K562 (cell line): ENCODE data around the gene AGPAT4. TPM values are rescaled to one million over a fixed set of nuclear protein-coding genes. Genes with fewer than 3 reads are reported as not detected.

Source experiments
- CBX8 ChIP-seq: fragments of 200-600 bp; sonication (generic); IDR thresholded peaks from 2 replicates; pipeline ENCODE4 v1.6.1; 2012; ENCODE audit warnings: borderline replicate concordance, mixed run types, low read depth, mild to moderate bottlenecking, moderate library complexity, mixed read lengths, low read length, control low read depth, inconsistent platforms; ENCODE audit not compliant: poor library complexity, severe bottlenecking; ENCODE audit errors: extremely low read depth
- FIP1L1 ChIP-seq: fragments of 200-400 bp; formaldehyde crosslinking; IDR thresholded peaks from 2 replicates; pipeline ENCODE4 v1.6.1; 2018; ENCODE audit warnings: mild to moderate bottlenecking, low read depth, low read length; ENCODE audit not compliant: poor library complexity, severe bottlenecking
- FOXA1 ChIP-seq: fragments of 450-650 bp; IDR thresholded peaks from 2 replicates; pipeline ENCODE4 v1.6.1; 2016; ENCODE audit warnings: mild to moderate bottlenecking, borderline replicate concordance
- HNRNPL ChIP-seq: fragments of 200-400 bp; formaldehyde crosslinking; IDR thresholded peaks from 2 replicates; pipeline ENCODE4 v1.6.1; 2017; ENCODE audit warnings: low read depth, mild to moderate bottlenecking, low read length
- RBFOX2 ChIP-seq: fragments of 200-400 bp; formaldehyde crosslinking; IDR thresholded peaks from 2 replicates; pipeline ENCODE4 v1.6.1; 2017; ENCODE audit warnings: low read depth, mild to moderate bottlenecking, low read length, moderate library complexity
- SIN3A ChIP-seq, 2 experiments: fragments of 150-350 bp in 1 of 2; IDR thresholded peaks; 2 replicates each; pipeline ENCODE4 v1.6.1; 2011 to 2016; ENCODE audit warnings: borderline replicate concordance in 2 of 2, low read depth in 2 of 2, low read length in 2 of 2, mild to moderate bottlenecking in 2 of 2, moderate library complexity in 2 of 2; ENCODE audit not compliant: control insufficient read depth in 1 of 2
- polyA plus RNA-seq, 8 experiments: library from polyadenylated mRNA; depleted of rRNA in 4 of 8; stranded (reverse) in 5 of 8; unstranded in 3 of 8; fragments of >200 nt; fragmentation: Nextera tagmentation in 2 of 8; fragmentation: Illumina TruSeq in 1 of 8; extraction: Ambion mirVana in 2 of 8; extraction: Trizol in 1 of 8; gene quantifications; 2 replicates each; pipeline versions ENCODE4 v1.2.1 to v1.2.3, GENCODE V29; 2011 to 2014; ENCODE audit warnings: inconsistent platforms in 1 of 8, missing spikeins in 1 of 8
- total RNA-seq, 7 experiments: library from RNA; depleted of rRNA in 6 of 7; stranded (reverse); fragments of >200 nt in 6 of 7; fragmentation: Illumina TruSeq in 2 of 7; extraction: Trizol in 2 of 7; gene quantifications; 2 replicates each; pipeline versions ENCODE4 v1.2.1 to v1.2.3, GENCODE V29; 2011 to 2021; ENCODE audit warnings: low replicate concordance in 1 of 7
- TF ChIP-seq, protein P1 (sequence below): fragments of 450-650 bp; IDR thresholded peaks from 2 replicates; pipeline ENCODE4 v1.6.1; 2017; ENCODE audit warnings: antibody characterized with exemption, mild to moderate bottlenecking
- TF ChIP-seq, protein P2 (sequence below): fragments of 450-650 bp; IDR thresholded peaks from 2 replicates; pipeline ENCODE4 v1.6.1; 2014; ENCODE audit warnings: low read depth, mild to moderate bottlenecking, moderate library complexity, borderline replicate concordance
- TF ChIP-seq, protein P3 (sequence below): sonication (generic); formaldehyde crosslinking; IDR thresholded peaks from 2 replicates; pipeline ENCODE4 v1.4.0; 2020; ENCODE audit warnings: mild to moderate bottlenecking, missing genetic modification reagents
- TF ChIP-seq, protein P4 (sequence below): sonication (generic); formaldehyde crosslinking; IDR thresholded peaks from 2 replicates; pipeline ENCODE4 v1.8.0; 2022; ENCODE audit warnings: mild to moderate bottlenecking, missing genetic modification reagents
- TF ChIP-seq, protein P5 (sequence below), 2 experiments: IDR thresholded peaks; 2 replicates each; pipeline ENCODE4 v1.6.1; 2011; ENCODE audit warnings: borderline replicate concordance in 1 of 2, control low read depth in 1 of 2, low read depth in 1 of 2, low read length in 1 of 2, mild to moderate bottlenecking in 1 of 2, mixed read lengths in 1 of 2, moderate library complexity in 1 of 2; ENCODE audit not compliant: insufficient read depth in 1 of 2, insufficient read length in 1 of 2, poor library complexity in 1 of 2, severe bottlenecking in 1 of 2; ENCODE audit errors: extremely low read depth in 1 of 2
- TF ChIP-seq, protein P6 (sequence below): fragments of 250-450 bp; sonication (Bioruptor Pico); IDR thresholded peaks from 2 replicates; pipeline ENCODE4 v1.5.0; 2020; ENCODE audit warnings: mild to moderate bottlenecking

Gene AGPAT4
- total and polyA plus RNA-seq, 9 of the 15 experiments (the other 6 are each of a cell fraction or from before 2014, with no cell fraction given) = 2.2 to 15.0 (median 5.7) TPM

DNA sequence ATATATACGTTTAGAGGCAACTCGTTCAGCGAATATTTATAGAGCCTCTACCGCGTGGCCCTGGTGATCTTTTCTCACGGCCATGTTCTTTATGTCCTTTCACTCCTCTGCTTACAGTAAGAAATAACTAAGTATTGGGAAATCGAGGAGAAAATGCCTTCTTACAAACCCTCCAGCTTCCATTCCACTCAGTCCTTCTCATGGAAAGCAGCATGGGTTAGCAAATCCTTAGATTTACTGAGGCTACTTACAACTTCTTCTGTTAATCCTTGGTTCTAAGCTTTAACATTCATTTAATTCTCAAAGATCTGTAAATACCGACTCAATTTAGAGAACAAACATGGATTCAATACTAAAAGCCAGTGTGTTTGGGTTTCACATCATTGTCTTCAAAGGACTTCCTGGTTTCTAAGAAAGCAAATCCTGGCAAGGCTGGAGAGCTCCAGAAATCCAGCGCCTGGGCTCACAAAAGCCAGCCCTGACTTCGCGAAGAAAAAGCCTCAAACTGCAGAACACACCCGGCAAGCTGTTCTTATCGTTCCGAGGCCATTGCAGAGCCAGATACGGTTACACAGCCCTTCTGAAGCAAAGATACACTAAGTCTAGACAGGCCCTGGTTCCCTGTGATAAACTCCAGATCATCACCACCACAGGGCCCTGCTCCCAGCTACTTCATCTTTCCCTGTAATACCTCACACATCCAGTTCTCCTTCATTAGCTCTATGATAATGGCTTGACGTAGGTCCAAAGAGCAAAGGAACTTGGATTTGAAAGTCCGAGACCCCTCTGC lies 19.2 kb downstream of the AGPAT4 start (continued):
- TF ChIP-seq, protein P1, sequence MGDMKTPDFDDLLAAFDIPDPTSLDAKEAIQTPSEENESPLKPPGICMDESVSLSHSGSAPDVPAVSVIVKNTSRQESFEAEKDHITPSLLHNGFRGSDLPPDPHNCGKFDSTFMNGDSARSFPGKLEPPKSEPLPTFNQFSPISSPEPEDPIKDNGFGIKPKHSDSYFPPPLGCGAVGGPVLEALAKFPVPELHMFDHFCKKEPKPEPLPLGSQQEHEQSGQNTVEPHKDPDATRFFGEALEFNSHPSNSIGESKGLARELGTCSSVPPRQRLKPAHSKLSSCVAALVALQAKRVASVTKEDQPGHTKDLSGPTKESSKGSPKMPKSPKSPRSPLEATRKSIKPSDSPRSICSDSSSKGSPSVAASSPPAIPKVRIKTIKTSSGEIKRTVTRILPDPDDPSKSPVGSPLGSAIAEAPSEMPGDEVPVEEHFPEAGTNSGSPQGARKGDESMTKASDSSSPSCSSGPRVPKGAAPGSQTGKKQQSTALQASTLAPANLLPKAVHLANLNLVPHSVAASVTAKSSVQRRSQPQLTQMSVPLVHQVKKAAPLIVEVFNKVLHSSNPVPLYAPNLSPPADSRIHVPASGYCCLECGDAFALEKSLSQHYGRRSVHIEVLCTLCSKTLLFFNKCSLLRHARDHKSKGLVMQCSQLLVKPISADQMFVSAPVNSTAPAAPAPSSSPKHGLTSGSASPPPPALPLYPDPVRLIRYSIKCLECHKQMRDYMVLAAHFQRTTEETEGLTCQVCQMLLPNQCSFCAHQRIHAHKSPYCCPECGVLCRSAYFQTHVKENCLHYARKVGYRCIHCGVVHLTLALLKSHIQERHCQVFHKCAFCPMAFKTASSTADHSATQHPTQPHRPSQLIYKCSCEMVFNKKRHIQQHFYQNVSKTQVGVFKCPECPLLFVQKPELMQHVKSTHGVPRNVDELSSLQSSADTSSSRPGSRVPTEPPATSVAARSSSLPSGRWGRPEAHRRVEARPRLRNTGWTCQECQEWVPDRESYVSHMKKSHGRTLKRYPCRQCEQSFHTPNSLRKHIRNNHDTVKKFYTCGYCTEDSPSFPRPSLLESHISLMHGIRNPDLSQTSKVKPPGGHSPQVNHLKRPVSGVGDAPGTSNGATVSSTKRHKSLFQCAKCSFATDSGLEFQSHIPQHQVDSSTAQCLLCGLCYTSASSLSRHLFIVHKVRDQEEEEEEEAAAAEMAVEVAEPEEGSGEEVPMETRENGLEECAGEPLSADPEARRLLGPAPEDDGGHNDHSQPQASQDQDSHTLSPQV = peak; percentile 62
- TF ChIP-seq FOXA1 (no peak), HNRNPL (no peak), FIP1L1 (no peak), SIN3A (IDR thresholded peaks at IDR 0.05; ENCODE audit: borderline replicate concordance in 2 of 2, control insufficient read depth in 1 of 2, low read depth in 2 of 2, low read length in 2 of 2) (0 out of 4 replicates have a peak, but pooled peaks of 1 of the 2 experiments have one; percentile 38), CBX8 (no peak), RBFOX2 (no peak)
- TF ChIP-seq, protein P2, sequence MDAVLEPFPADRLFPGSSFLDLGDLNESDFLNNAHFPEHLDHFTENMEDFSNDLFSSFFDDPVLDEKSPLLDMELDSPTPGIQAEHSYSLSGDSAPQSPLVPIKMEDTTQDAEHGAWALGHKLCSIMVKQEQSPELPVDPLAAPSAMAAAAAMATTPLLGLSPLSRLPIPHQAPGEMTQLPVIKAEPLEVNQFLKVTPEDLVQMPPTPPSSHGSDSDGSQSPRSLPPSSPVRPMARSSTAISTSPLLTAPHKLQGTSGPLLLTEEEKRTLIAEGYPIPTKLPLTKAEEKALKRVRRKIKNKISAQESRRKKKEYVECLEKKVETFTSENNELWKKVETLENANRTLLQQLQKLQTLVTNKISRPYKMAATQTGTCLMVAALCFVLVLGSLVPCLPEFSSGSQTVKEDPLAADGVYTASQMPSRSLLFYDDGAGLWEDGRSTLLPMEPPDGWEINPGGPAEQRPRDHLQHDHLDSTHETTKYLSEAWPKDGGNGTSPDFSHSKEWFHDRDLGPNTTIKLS = peak; percentile 38; the same call in 1 of the 2 replicates
- TF ChIP-seq, protein P3, sequence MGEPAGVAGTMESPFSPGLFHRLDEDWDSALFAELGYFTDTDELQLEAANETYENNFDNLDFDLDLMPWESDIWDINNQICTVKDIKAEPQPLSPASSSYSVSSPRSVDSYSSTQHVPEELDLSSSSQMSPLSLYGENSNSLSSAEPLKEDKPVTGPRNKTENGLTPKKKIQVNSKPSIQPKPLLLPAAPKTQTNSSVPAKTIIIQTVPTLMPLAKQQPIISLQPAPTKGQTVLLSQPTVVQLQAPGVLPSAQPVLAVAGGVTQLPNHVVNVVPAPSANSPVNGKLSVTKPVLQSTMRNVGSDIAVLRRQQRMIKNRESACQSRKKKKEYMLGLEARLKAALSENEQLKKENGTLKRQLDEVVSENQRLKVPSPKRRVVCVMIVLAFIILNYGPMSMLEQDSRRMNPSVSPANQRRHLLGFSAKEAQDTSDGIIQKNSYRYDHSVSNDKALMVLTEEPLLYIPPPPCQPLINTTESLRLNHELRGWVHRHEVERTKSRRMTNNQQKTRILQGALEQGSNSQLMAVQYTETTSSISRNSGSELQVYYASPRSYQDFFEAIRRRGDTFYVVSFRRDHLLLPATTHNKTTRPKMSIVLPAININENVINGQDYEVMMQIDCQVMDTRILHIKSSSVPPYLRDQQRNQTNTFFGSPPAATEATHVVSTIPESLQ (CRISPR knock-in tag) = peak; percentile 92; the same call in 1 of the 2 replicates
- TF ChIP-seq, protein P4, sequence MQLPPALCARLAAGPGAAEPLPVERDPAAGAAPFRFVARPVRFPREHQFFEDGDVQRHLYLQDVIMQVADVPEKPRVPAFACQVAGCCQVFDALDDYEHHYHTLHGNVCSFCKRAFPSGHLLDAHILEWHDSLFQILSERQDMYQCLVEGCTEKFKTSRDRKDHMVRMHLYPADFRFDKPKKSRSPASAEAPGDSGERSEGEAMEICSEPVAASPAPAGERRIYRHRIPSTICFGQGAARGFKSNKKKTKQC (CRISPR knock-in tag) = no peak
- TF ChIP-seq, protein P5, sequence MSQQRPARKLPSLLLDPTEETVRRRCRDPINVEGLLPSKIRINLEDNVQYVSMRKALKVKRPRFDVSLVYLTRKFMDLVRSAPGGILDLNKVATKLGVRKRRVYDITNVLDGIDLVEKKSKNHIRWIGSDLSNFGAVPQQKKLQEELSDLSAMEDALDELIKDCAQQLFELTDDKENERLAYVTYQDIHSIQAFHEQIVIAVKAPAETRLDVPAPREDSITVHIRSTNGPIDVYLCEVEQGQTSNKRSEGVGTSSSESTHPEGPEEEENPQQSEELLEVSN (IDR thresholded peaks at IDR 0.05; ENCODE audit: borderline replicate concordance in 1 of 2, extremely low read depth in 1 of 2, insufficient read depth in 1 of 2, insufficient read length in 1 of 2, low read depth in 1 of 2, low read length in 1 of 2, poor library complexity in 1 of 2, severe bottlenecking in 1 of 2) = peak in 1 of 2 experiments; percentile 35
- TF ChIP-seq, protein P6, sequence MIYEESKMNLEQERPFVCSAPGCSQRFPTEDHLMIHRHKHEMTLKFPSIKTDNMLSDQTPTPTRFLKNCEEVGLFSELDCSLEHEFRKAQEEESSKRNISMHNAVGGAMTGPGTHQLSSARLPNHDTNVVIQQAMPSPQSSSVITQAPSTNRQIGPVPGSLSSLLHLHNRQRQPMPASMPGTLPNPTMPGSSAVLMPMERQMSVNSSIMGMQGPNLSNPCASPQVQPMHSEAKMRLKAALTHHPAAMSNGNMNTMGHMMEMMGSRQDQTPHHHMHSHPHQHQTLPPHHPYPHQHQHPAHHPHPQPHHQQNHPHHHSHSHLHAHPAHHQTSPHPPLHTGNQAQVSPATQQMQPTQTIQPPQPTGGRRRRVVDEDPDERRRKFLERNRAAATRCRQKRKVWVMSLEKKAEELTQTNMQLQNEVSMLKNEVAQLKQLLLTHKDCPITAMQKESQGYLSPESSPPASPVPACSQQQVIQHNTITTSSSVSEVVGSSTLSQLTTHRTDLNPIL (CRISPR knock-in tag) = no peak
